PFSK-1 (cell line): Measurements from ENCODE around the gene EFL1.

Experiments used
- REST ChIP-seq, 2 experiments: IDR thresholded peaks; 2 replicates each; pipeline versions ENCODE4 v1.6.1 to v1.8.0; 2011 to 2012; ENCODE audit warnings: low read depth in 2 of 2, low read length in 2 of 2, control low read depth in 1 of 2, inconsistent platforms in 1 of 2, mild to moderate bottlenecking in 1 of 2, moderate library complexity in 1 of 2; ENCODE audit not compliant: insufficient read depth in 1 of 2
- TAF1 ChIP-seq: IDR thresholded peaks from 2 replicates; pipeline ENCODE4 v1.6.1; 2012; ENCODE audit warnings: low read length, control low read depth, borderline replicate concordance; ENCODE audit not compliant: insufficient read depth

GRCh38 chr15:82091636-82092140, 170.8 kb downstream of the EFL1 start:
- TF ChIP-seq REST (IDR thresholded peaks at IDR 0.05; ENCODE audit: insufficient read depth in 1 of 2, low read depth in 2 of 2, low read length in 2 of 2) (no peak), TAF1 (no peak)
